NB4 (cell line): ENCODE results near the gene RTP1.

Source experiments
- MAX ChIP-seq: IDR thresholded peaks from 2 replicates; pipeline ENCODE4 v1.6.1; 2011; ENCODE audit warnings: low read depth, low read length
- MYC ChIP-seq: IDR thresholded peaks from 2 replicates; pipeline ENCODE4 v1.6.1; 2011; ENCODE audit warnings: low read depth, low read length
- POLR2A ChIP-seq: IDR thresholded peaks from 2 replicates; pipeline ENCODE4 v1.6.1; 2011; ENCODE audit warnings: mild to moderate bottlenecking; ENCODE audit not compliant: insufficient read length; ENCODE audit errors: extremely low read depth
- TF ChIP-seq, protein P1 (sequence below): IDR thresholded peaks from one replicate; pipeline ENCODE4 v1.5.1; 2012; ENCODE audit warnings: low read depth, low read length

- TF ChIP-seq, protein P1, sequence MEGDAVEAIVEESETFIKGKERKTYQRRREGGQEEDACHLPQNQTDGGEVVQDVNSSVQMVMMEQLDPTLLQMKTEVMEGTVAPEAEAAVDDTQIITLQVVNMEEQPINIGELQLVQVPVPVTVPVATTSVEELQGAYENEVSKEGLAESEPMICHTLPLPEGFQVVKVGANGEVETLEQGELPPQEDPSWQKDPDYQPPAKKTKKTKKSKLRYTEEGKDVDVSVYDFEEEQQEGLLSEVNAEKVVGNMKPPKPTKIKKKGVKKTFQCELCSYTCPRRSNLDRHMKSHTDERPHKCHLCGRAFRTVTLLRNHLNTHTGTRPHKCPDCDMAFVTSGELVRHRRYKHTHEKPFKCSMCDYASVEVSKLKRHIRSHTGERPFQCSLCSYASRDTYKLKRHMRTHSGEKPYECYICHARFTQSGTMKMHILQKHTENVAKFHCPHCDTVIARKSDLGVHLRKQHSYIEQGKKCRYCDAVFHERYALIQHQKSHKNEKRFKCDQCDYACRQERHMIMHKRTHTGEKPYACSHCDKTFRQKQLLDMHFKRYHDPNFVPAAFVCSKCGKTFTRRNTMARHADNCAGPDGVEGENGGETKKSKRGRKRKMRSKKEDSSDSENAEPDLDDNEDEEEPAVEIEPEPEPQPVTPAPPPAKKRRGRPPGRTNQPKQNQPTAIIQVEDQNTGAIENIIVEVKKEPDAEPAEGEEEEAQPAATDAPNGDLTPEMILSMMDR: no peak
- TF ChIP-seq MAX (no peak), POLR2A (no peak), MYC (no peak)
Observed at GRCh38 chr3:187185759-187186158, 11.5 kb upstream of the RTP1 start.
